Measurements from ENCODE around the gene COG1. TPM values are rescaled to one million over a fixed set of nuclear protein-coding genes. Genes with fewer than 3 reads are reported as not detected.

Gene COG1
- total and polyA plus RNA-seq, 12 donors = 27.1 to 97.2 (median 58.0) TPM

- H3K27ac ChIP-seq = no peak overlapping the region
- DNase-seq (no peak), ATAC-seq (no peak)
- H3K4me1 ChIP-seq = peaks cover 0 to 46% (median 26%) of the 10 kb centered on the region in 9 donors
- intact Hi-C loops (cut with DNase I) = no loop called here
- peaks cover 0 to 37% (median 0%) of the 10 kb centered on the region in 9 donors for H3K36me3 ChIP-seq
- H3K4me3 ChIP-seq = no peak overlapping the region
- H3K27me3 ChIP-seq = no peaks in the 10 kb centered on the region
- TF ChIP-seq, protein P1, sequence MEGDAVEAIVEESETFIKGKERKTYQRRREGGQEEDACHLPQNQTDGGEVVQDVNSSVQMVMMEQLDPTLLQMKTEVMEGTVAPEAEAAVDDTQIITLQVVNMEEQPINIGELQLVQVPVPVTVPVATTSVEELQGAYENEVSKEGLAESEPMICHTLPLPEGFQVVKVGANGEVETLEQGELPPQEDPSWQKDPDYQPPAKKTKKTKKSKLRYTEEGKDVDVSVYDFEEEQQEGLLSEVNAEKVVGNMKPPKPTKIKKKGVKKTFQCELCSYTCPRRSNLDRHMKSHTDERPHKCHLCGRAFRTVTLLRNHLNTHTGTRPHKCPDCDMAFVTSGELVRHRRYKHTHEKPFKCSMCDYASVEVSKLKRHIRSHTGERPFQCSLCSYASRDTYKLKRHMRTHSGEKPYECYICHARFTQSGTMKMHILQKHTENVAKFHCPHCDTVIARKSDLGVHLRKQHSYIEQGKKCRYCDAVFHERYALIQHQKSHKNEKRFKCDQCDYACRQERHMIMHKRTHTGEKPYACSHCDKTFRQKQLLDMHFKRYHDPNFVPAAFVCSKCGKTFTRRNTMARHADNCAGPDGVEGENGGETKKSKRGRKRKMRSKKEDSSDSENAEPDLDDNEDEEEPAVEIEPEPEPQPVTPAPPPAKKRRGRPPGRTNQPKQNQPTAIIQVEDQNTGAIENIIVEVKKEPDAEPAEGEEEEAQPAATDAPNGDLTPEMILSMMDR (IDR thresholded peaks at IDR 0.05) = no peak
- WGBS, 2 donors = 76 to 84% methylated on average over 2 of the region's 2 CpGs
- H3K9me3 ChIP-seq = no peaks in the 10 kb centered on the region
Observed at GRCh38 chr17:73224237-73224636, 31.4 kb downstream of the COG1 start.

GRCh38 chr17:73224663-73225305 lies 31.9 kb downstream of the COG1 start:
- WGBS, 2 donors = 93 to 94% methylated on average over 5 of the region's 5 CpGs
- Histone ChIP-seq H3K27me3 (no peaks in the 10 kb centered on the region), H3K9me3 (no peaks in the 10 kb centered on the region), H3K27ac (no peak overlapping the region), H3K4me1 (peaks cover 0 to 49% (median 29%) of the 10 kb centered on the region in 9 donors), H3K36me3 (peaks cover 0 to 32% (median 0%) of the 10 kb centered on the region in 9 donors), H3K4me3 (no peak overlapping the region)
- ATAC-seq (no peak), DNase-seq (no peak)
- TF ChIP-seq, protein P1 (IDR thresholded peaks at IDR 0.05) = no peak
- intact Hi-C loops (cut with DNase I) = no loop called here

DNA sequence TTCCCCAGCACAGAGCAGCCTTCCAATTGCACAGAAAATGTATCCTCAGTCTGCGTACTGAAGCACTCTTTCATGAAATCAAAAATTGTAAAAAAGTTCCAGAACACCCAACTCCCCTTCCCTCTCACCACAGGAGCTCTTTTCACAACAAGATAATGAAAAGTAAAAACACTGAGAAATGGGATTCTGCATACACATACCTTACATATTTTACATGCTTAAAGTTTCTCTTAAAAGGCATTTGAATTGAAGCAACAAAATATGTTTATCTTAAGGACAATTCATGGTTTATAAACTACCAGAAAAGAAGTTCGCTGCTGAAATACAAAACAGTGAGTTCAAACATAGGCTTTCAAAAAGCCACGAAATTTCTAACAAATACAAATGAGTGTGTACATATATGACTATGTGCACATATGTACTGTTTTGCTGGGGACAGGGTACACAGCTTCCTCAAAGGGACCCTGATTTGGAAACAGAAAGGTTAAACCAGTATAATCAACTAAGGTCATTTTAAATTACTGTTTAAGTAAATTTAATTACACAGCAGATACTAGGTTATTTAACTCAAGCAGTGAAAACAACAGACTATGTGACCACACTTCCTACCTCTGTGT lies 33.8 kb downstream of the COG1 start:
- TF ChIP-seq, protein P1 (IDR thresholded peaks at IDR 0.05) = no peak
- Histone ChIP-seq H3K4me1 (peaks cover 0 to 64% (median 38%) of the 10 kb centered on the region in 9 donors), H3K9me3 (no peaks in the 10 kb centered on the region), H3K4me3 (no peak overlapping the region), H3K36me3 (peaks cover 0 to 24% (median 0%) of the 10 kb centered on the region in 9 donors), H3K27ac (peak overlapping the region in 1 of 10 donors; percentile 18), H3K27me3 (no peaks in the 10 kb centered on the region)
- DNase-seq = no peak
- ATAC-seq = no peak
- 72 to 74% methylated on average over 3 of the region's 3 CpGs for WGBS, 2 donors
- intact Hi-C loops (cut with DNase I) = no loop called here

DNA sequence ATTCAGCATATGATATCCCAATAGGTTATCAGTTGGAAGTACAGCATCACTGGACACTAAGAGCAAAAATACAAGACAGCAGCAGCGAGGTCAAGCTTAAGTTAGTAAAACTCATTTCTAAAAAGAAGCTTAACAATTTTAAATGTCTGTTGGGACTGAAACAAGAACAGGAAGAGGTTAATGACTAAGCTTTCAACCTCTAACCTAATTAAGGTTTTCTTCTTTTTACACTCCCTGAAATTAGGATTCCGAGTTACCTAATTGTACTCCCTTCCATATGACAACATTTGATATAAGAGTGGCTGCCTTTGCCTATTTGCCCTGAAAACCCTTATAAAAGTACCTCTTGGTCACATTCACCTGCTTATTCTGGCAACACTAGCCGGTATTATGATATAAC lies 34.5 kb downstream of the COG1 start:
- Histone ChIP-seq H3K27ac (peak overlapping the region in 3 of 10 donors; percentile 2 to 70 (median 18)), H3K4me1 (peaks cover 0 to 64% (median 38%) of the 10 kb centered on the region in 9 donors), H3K4me3 (no peak overlapping the region), H3K27me3 (no peaks in the 10 kb centered on the region), H3K36me3 (peaks cover 0 to 18% (median 0%) of the 10 kb centered on the region in 9 donors), H3K9me3 (no peaks in the 10 kb centered on the region)
- no peak for ATAC-seq
- intact Hi-C loops (cut with DNase I) = no loop called here
- TF ChIP-seq, protein P1 (IDR thresholded peaks at IDR 0.05) = no peak
- DNase-seq = no peak
- WGBS, 2 donors = 63 to 73% methylated on average over 3 of the region's 3 CpGs
